ENCODE measurements around the gene TEX53. TPM values are rescaled to one million over a fixed set of nuclear protein-coding genes. Genes with fewer than 3 reads are reported as not detected.

TEX53 gene
- total RNA-seq, 3 donors from 2014 or later, result not detected

DNA sequence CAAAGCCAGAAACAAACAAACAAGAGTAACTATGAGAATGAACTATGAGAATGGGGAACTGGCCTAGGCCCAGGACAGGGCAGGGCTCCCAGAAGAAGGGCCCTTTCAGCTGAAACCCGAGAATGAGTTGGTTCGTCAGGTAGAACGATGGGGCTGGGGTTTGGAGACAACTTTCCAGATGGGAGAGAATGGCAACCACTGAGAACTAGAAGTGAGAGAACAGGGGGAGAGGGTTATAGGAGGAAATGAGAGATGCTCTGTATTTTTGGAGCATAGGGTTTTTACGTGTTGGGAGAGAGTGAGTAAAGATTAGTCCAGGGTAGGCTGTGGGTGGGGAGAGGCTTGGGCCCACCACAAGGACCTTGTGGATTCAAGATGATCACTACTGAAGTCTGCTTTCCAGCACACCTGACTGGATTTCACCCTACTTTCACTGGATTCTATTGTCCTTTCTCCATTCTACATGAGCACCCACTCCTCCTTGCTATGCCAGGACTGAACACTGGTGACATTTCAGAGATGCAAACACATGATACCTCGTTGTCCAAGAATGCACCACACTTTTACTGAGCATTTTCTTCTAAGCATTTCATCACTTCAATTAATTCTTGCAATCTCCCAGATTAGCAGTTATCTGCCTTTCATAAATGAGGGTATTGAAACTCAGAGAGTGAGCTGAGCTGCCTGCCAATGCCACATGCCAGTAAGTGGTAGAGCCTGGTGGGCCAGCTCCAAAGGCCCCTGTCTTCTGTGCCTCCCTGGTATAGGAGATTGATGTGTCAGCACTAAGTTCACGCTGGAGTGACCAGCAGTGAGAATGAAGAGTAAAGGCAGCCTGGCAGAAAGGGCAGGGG lies 49.7 kb downstream of the TEX53 start:
- no peak overlapping the region for H3K4me3 ChIP-seq
- H3K27ac ChIP-seq, result no peak overlapping the region
- H3K27me3 ChIP-seq, result no peaks in the 10 kb centered on the region
- no peak for DNase-seq (ENCODE audit: low spot score in 2 of 2)
- intact Hi-C loops (cut with DNase I; ENCODE audit: low total_unique reads), result no loop called here
- no peaks in the 10 kb centered on the region for H3K36me3 ChIP-seq
- H3K9me3 ChIP-seq, result no peaks in the 10 kb centered on the region
- TF ChIP-seq POLR2AphosphoS5 (IDR thresholded peaks at IDR 0.05) (no peak), POLR2A (IDR thresholded peaks at IDR 0.05) (no peak)
- TF ChIP-seq, protein P1, sequence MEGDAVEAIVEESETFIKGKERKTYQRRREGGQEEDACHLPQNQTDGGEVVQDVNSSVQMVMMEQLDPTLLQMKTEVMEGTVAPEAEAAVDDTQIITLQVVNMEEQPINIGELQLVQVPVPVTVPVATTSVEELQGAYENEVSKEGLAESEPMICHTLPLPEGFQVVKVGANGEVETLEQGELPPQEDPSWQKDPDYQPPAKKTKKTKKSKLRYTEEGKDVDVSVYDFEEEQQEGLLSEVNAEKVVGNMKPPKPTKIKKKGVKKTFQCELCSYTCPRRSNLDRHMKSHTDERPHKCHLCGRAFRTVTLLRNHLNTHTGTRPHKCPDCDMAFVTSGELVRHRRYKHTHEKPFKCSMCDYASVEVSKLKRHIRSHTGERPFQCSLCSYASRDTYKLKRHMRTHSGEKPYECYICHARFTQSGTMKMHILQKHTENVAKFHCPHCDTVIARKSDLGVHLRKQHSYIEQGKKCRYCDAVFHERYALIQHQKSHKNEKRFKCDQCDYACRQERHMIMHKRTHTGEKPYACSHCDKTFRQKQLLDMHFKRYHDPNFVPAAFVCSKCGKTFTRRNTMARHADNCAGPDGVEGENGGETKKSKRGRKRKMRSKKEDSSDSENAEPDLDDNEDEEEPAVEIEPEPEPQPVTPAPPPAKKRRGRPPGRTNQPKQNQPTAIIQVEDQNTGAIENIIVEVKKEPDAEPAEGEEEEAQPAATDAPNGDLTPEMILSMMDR (IDR thresholded peaks at IDR 0.05), result no peak
- H3K4me1 ChIP-seq, result peaks cover 6 to 8% of the 10 kb centered on the region in 2 donors

DNA sequence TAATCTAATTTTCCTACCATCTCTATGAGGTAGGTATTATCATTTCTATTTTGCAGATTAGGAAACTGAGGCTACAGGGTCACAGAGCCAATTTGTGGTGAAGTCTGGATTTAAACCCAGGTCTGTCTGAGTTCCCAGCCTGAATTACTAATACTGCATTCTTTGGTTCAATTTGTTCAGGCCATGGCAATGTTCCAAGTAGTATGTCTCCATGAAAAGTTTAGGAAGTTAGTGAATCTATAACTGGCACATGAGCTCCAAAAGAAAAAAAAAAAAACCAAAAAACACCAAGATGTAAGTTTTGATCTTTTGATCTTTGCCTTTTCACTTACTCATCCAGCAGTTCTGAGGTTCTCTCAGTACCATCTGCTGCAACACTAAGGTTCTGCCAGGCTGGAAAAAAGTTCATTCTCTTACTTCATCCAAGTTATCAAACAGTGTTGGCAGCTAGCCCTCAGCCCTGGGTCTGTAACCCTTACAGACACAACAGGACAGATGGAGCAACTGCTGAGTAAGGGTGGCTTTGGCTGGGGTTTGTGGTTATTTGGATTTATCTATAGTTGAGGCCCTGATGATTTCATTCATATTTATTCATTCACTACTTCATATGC lies 50.9 kb downstream of the TEX53 start:
- no peaks in the 10 kb centered on the region for H3K4me1 ChIP-seq
- H3K27me3 ChIP-seq, result no peaks in the 10 kb centered on the region
- no peak overlapping the region for H3K4me3 ChIP-seq
- no peak for TF ChIP-seq POLR2A (IDR thresholded peaks at IDR 0.05)
- no peak for TF ChIP-seq POLR2AphosphoS5 (IDR thresholded peaks at IDR 0.05)
- TF ChIP-seq, protein P1 (IDR thresholded peaks at IDR 0.05), result no peak
- no peak for DNase-seq (ENCODE audit: low spot score in 2 of 2)
- intact Hi-C loops (cut with DNase I; ENCODE audit: low total_unique reads), result no loop called here
- no peak overlapping the region for H3K27ac ChIP-seq
- no peaks in the 10 kb centered on the region for H3K36me3 ChIP-seq
- peaks cover 5% of the 10 kb centered on the region in 2 donors for H3K9me3 ChIP-seq

Other genes with a start within 250 kb of the TEX53 start
- 10 to 100 TPM in 2 of 3 donors, 1 to 10 TPM in 1; 2.4 to 16.4 (median 15.1) TPM for gene WHRN, start 152.3 kb downstream of the TEX53 start, total RNA-seq
- 100 to 1,000 TPM; 151 to 240 (median 227) TPM for gene ATP6V1G1, start 70.0 kb downstream of the TEX53 start, total RNA-seq
- 10 to 100 TPM; 12.8 to 21.3 (median 16.8) TPM for gene TMEM268, start 46.5 kb downstream of the TEX53 start, total RNA-seq
- not detected for gene TEX48, start 24.4 kb upstream of the TEX53 start, total RNA-seq
- gene TNFSF15, start 148.2 kb upstream of the TEX53 start, total RNA-seq, result 1 to 10 TPM in 1 of 3 donors, under 1 TPM in 2; 0.16 to 2.0 (median 0.66) TPM